Neural cell (in vitro differentiated cells): Measurements from ENCODE around the gene STARD13.

Experiments
- EP300 ChIP-seq: fragments of 450-650 bp; conservative IDR thresholded peaks from 2 replicates; pipeline ENCODE4 v1.6.1; 2014; ENCODE audit warnings: antibody characterized with exemption, mild to moderate bottlenecking, moderate library complexity; ENCODE audit not compliant: poor library complexity, severe bottlenecking
- REST ChIP-seq: IDR thresholded peaks from 2 replicates; pipeline ENCODE4 v1.6.1; 2012; ENCODE audit warnings: borderline replicate concordance
- SMC3 ChIP-seq: fragments of 450-650 bp; conservative IDR thresholded peaks from 2 replicates; pipeline ENCODE4 v1.6.1; 2014; ENCODE audit warnings: antibody characterized with exemption, mild to moderate bottlenecking, moderate library complexity; ENCODE audit not compliant: poor library complexity
- TAF1 ChIP-seq: IDR thresholded peaks from 2 replicates; pipeline ENCODE4 v1.6.1; 2012; ENCODE audit warnings: low read depth
- TF ChIP-seq, protein P1 (sequence below): fragments of 450-650 bp; IDR thresholded peaks from 2 replicates; pipeline ENCODE4 v1.5.1; 2014; ENCODE audit warnings: antibody characterized with exemption, mild to moderate bottlenecking, moderate library complexity; ENCODE audit not compliant: poor library complexity, severe bottlenecking

DNA sequence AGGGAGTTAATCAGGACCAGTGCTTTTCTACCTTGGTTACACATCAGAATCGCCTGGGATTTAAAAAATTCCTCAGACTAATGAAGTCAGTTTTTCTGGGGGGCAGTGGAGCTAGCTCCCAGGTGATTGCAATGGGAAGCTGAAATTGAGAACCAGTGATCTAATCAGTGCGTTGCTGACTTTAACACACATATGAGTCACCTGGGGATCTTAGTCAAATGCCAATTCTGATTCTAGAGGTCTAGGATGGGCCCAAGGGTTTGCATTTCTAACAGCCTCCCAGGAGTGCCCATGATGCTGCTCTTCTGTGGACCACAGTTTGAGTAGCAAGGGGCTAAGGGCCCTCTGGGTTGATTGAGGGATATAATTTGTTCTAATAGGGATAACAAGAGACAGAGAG, 214.8 kb downstream of the STARD13 start:
- TF ChIP-seq REST = no peak
- TF ChIP-seq, protein P1, sequence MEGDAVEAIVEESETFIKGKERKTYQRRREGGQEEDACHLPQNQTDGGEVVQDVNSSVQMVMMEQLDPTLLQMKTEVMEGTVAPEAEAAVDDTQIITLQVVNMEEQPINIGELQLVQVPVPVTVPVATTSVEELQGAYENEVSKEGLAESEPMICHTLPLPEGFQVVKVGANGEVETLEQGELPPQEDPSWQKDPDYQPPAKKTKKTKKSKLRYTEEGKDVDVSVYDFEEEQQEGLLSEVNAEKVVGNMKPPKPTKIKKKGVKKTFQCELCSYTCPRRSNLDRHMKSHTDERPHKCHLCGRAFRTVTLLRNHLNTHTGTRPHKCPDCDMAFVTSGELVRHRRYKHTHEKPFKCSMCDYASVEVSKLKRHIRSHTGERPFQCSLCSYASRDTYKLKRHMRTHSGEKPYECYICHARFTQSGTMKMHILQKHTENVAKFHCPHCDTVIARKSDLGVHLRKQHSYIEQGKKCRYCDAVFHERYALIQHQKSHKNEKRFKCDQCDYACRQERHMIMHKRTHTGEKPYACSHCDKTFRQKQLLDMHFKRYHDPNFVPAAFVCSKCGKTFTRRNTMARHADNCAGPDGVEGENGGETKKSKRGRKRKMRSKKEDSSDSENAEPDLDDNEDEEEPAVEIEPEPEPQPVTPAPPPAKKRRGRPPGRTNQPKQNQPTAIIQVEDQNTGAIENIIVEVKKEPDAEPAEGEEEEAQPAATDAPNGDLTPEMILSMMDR = no peak
- no peak for TF ChIP-seq EP300
- TF ChIP-seq TAF1 = no peak
- no peak for TF ChIP-seq SMC3
